Progenitor cell of endocrine pancreas (in vitro differentiated cells): ENCODE measurements around the gene SSTR4. TPM values are rescaled to one million over a fixed set of nuclear protein-coding genes. Genes with fewer than 3 reads are reported as not detected.

Experiments used
- DNase-seq: peaks from one replicate; pipeline ENCODE4 v3.0.0; 2021; ENCODE audit warnings: low spot score; ENCODE audit not compliant: unreplicated experiment
- H3K27ac Mint-ChIP-seq: 2 replicates; pipeline ENCODE4 v1.8.0; 2021; ENCODE audit warnings: mild to moderate bottlenecking, moderate library complexity, mixed read lengths
- H3K27me3 Mint-ChIP-seq: 2 replicates; pipeline ENCODE4 v1.8.0; 2021; ENCODE audit warnings: mixed read lengths
- H3K36me3 Mint-ChIP-seq: 2 replicates; pipeline ENCODE4 v1.8.0; 2022; ENCODE audit warnings: mixed read lengths; ENCODE audit not compliant: insufficient read depth
- H3K4me1 Mint-ChIP-seq: 2 replicates; pipeline ENCODE4 v1.8.0; 2021; ENCODE audit warnings: low read depth, mixed read lengths
- H3K4me3 Mint-ChIP-seq: 2 replicates; pipeline ENCODE4 v1.8.0; 2021; ENCODE audit warnings: low read depth, mild to moderate bottlenecking, moderate library complexity, mixed read lengths
- H3K9me3 Mint-ChIP-seq: 2 replicates; pipeline ENCODE4 v1.8.0; 2021; ENCODE audit warnings: low read depth, mixed read lengths
- total RNA-seq: library from RNA; stranded (reverse); gene quantifications from 2 replicates; pipeline ENCODE4 v1.2.1, GENCODE V29; 2021
- TF ChIP-seq, protein P1 (sequence below): fragments of 200-600 bp; sonication (generic); IDR thresholded peaks from one replicate; pipeline ENCODE4 v1.5.0; 2021; ENCODE audit warnings: antibody characterized with exemption, mild to moderate bottlenecking; ENCODE audit not compliant: unreplicated experiment

SSTR4 gene
- total RNA-seq, 1 donor from 2014 or later: not detected

DNA sequence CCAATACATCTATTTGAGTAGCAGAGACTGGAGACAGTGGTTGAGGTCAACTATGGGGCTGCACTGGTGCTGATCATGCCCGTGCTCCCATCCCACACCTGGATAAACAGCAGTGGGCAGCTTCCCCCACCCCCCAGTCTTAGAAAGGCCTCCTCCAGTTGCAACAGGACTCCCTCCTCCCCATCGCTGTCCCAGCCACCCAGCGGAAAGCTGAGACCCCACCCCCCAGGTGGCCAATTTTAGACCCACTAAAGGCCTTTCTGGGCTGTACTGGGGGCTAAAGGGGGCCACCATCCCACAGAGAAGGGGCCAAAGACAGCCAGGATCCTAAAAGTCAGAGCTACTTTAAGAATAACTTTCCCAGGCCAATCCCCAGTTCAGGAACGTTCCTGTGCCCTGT is 1.2 kb upstream of the SSTR4 start:
- Mint-ChIP-seq H3K9me3 (no peaks in the 10 kb centered on the region), H3K4me3 (no peak overlapping the region), H3K27ac (no peak overlapping the region), H3K4me1 (peaks cover 2% of the 10 kb centered on the region), H3K36me3 (no peaks in the 10 kb centered on the region), H3K27me3 (peaks cover 73% of the 10 kb centered on the region)
- no peak for DNase-seq
- TF ChIP-seq, protein P1, sequence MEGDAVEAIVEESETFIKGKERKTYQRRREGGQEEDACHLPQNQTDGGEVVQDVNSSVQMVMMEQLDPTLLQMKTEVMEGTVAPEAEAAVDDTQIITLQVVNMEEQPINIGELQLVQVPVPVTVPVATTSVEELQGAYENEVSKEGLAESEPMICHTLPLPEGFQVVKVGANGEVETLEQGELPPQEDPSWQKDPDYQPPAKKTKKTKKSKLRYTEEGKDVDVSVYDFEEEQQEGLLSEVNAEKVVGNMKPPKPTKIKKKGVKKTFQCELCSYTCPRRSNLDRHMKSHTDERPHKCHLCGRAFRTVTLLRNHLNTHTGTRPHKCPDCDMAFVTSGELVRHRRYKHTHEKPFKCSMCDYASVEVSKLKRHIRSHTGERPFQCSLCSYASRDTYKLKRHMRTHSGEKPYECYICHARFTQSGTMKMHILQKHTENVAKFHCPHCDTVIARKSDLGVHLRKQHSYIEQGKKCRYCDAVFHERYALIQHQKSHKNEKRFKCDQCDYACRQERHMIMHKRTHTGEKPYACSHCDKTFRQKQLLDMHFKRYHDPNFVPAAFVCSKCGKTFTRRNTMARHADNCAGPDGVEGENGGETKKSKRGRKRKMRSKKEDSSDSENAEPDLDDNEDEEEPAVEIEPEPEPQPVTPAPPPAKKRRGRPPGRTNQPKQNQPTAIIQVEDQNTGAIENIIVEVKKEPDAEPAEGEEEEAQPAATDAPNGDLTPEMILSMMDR: no peak

DNA sequence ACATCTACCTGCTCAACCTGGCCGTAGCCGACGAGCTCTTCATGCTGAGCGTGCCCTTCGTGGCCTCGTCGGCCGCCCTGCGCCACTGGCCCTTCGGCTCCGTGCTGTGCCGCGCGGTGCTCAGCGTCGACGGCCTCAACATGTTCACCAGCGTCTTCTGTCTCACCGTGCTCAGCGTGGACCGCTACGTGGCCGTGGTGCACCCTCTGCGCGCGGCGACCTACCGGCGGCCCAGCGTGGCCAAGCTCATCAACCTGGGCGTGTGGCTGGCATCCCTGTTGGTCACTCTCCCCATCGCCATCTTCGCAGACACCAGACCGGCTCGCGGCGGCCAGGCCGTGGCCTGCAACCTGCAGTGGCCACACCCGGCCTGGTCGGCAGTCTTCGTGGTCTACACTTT is 619 bp downstream of the SSTR4 start:
- TF ChIP-seq, protein P1: no peak
- Mint-ChIP-seq H3K36me3 (no peaks in the 10 kb centered on the region), H3K9me3 (no peaks in the 10 kb centered on the region), H3K27ac (no peak overlapping the region), H3K27me3 (peaks cover 87% of the 10 kb centered on the region), H3K4me1 (no peaks in the 10 kb centered on the region), H3K4me3 (no peak overlapping the region)
- DNase-seq: no peak

DNA sequence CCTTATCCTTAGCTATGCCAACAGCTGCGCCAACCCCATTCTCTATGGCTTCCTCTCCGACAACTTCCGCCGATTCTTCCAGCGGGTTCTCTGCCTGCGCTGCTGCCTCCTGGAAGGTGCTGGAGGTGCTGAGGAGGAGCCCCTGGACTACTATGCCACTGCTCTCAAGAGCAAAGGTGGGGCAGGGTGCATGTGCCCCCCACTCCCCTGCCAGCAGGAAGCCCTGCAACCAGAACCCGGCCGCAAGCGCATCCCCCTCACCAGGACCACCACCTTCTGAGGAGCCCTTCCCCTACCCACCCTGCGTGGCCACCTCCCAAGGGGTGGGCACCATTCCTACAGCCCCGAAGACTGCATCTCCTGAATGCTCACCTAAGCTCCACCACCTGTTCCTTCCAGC is 1.3 kb downstream of the SSTR4 start:
- Mint-ChIP-seq H3K36me3 (no peaks in the 10 kb centered on the region), H3K27me3 (peaks cover 90% of the 10 kb centered on the region), H3K4me3 (no peak overlapping the region), H3K9me3 (no peaks in the 10 kb centered on the region), H3K4me1 (no peaks in the 10 kb centered on the region), H3K27ac (no peak overlapping the region)
- TF ChIP-seq, protein P1: no peak
- DNase-seq: no peak

DNA sequence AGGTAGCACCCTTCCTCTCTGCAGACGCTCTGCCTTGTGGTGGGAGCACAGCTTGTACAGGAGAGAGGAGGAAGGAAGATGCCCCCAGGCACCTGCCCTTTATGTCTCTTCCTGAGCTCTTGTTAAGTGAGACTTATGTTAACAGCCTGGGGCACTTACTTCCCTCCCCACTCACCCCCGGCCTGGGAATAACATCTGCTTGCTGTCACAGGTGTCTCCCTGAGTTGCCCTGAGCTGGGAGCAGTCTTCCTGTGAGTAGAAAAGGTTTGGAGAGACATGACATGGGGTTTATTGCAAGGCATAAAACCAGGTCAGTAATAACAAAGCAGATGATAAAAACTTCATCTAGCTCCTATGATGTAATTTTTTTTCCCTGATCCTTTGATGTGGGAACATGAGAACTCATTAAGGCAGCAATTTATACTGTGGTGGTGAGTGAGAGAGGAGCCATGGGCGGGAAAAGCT is 1.9 kb downstream of the SSTR4 start:
- Mint-ChIP-seq H3K9me3 (no peaks in the 10 kb centered on the region), H3K36me3 (no peaks in the 10 kb centered on the region), H3K27me3 (peaks cover 91% of the 10 kb centered on the region), H3K27ac (no peak overlapping the region), H3K4me1 (no peaks in the 10 kb centered on the region), H3K4me3 (no peak overlapping the region)
- DNase-seq: no peak
- TF ChIP-seq, protein P1: no peak

DNA sequence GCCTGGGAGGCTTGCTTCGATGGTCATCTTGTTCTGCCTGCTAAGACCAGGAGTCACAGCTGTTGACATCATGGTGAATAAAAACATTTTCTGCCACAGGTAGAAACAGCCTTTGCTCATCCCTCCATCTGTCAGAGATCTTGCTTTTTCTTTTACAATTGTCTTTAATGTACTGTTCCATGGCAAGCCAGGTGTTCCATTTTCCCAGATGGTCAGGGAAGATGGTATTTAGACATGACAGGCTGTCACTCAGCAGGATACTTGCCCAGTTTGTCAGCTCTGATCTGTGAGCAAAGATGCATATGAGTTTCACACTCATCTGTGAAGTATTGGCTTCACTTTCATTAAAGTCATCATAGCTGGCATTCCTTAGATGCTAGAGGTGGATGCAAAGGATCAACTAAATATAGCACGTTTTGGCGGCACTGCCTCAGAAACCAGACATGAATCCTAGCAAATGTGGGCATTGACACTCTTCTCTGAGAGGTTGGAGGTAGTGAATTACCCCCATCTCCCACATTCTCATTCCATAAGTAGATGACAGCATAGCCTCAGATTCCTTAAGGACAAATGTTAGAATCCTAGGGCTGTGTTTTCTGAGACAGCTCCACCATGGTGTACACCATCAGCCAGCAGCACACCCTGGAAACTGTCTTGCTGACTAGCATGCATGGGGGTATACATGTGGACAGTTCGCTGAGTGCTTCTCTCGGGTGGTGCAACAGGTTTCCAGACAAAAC is 4.2 kb downstream of the SSTR4 start:
- no peak overlapping the region for H3K4me3 Mint-ChIP-seq
- no peak overlapping the region for H3K27ac Mint-ChIP-seq
- H3K4me1 Mint-ChIP-seq: peaks cover 8% of the 10 kb centered on the region
- TF ChIP-seq, protein P1: no peak
- no peaks in the 10 kb centered on the region for H3K9me3 Mint-ChIP-seq
- no peak for DNase-seq
- peaks cover 89% of the 10 kb centered on the region for H3K27me3 Mint-ChIP-seq
- H3K36me3 Mint-ChIP-seq: no peaks in the 10 kb centered on the region
